ENCODE data around the gene UXS1.

- TF ChIP-seq USF1 (CRISPR knock-in tag; IDR thresholded peaks at IDR 0.05) = no peak
- no peak for TF ChIP-seq GABPA (tag; conservative IDR thresholded peaks at IDR 0.05; ENCODE audit: low read depth)
- no peak for TF ChIP-seq CTCF (IDR thresholded peaks at IDR 0.05 in 2 of 3, conservative IDR thresholded peaks at IDR 0.05 in 1 of 3; ENCODE audit: insufficient read depth in 2 of 3, low read depth in 1 of 3, low read length in 3 of 3)
- no peak for TF ChIP-seq CREB3 (tag; conservative IDR thresholded peaks at IDR 0.05; ENCODE audit: low read depth)
- TF ChIP-seq ZBTB40 (IDR thresholded peaks at IDR 0.05) = no peak
- no peak for TF ChIP-seq ZBTB40 (CRISPR knock-in tag; IDR thresholded peaks at IDR 0.05)
- TF ChIP-seq MAX (CRISPR knock-in tag; IDR thresholded peaks at IDR 0.05) = no peak
- no peak for TF ChIP-seq RCOR1 (IDR thresholded peaks at IDR 0.05; ENCODE audit: borderline replicate concordance in 1 of 2, low read depth in 2 of 2, low read length in 2 of 2)
- TF ChIP-seq ATF2 (CRISPR knock-in tag; IDR thresholded peaks at IDR 0.05) = no peak
- TF ChIP-seq THRB (CRISPR knock-in tag; conservative IDR thresholded peaks at IDR 0.05) = no peak
- no peak for TF ChIP-seq TOE1 (IDR thresholded peaks at IDR 0.05; ENCODE audit: borderline replicate concordance)
- no peak for TF ChIP-seq TOE1 (CRISPR knock-in tag; IDR thresholded peaks at IDR 0.05; ENCODE audit: borderline replicate concordance, low read depth)
- no peak for TF ChIP-seq CEBPB (tag; IDR thresholded peaks at IDR 0.05)
- TF ChIP-seq HMG20B (CRISPR knock-in tag; IDR thresholded peaks at IDR 0.05) = no peak
- no peak for TF ChIP-seq HCFC1 (IDR thresholded peaks at IDR 0.05; ENCODE audit: low read depth, low read length)
- TF ChIP-seq NKRF (IDR thresholded peaks at IDR 0.05; ENCODE audit: borderline replicate concordance) = no peak
Measured at GRCh38 chr2:106157416-106157815, 36.7 kb downstream of the UXS1 start.

Measured in K562 (cell line).